NK-92 (cell line): ENCODE data around the gene ARHGAP26.

Experiments used
- DNase-seq: peaks from one replicate; lab custom pipeline; 2025; ENCODE audit not compliant: unreplicated experiment; lab: John Stamatoyannopoulos, UW

Gene ARHGAP26

DNA sequence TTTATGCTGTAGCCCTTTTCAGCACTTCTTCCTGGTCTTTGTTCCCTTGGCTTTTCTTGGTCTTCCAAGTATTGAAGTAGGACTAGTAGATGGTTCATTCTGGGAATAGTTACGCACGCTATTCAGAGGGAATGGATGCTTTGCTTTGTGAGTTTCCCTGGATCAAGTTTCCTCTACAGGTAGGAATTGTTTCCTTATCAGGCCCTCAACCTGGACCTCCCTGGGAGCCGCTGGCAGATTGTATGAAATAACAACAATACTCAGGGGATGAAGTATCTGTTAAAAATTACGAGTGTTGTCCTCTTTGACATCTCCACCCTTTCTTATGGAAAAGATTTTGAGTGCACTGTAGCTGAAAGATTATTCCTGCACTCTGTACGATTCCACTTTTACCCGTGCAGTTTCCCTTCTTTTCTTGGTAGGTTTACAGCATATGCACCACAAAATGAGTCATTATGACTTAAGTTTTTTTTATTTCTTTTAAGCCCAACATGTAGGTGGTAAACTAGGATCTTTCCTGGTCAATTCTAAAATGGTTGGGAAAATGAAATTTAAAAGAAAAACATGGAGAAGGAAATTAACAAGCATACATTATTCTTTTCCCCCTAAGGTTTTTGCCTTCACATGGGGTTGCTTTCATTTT, 57.9 kb downstream of the ARHGAP26 start:
- DNase-seq, result no peak

GRCh38 chr5:142828797-142829535, 58.8 kb downstream of the ARHGAP26 start:
- DNase-seq, result no peak

DNA sequence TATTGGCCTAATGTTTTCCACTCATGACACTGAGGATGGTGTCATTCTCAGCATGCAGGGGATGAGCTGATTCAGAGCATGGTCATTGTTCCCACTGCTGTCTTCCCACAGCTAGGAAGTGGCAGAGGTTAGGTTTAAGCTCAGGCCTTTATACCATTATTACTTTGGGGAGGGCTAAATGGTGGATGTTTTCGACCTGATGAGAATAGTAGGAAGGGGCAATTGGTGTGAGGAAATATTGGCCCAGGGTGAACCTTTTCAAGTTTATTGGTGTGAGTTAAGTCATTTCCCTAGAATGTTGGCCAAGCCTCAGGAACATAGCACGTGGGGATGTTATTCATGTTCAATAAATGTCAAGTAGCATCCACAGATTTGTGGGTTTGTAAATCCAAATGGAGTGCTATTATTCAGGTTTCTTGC, 59.6 kb downstream of the ARHGAP26 start:
- no peak for DNase-seq

DNA sequence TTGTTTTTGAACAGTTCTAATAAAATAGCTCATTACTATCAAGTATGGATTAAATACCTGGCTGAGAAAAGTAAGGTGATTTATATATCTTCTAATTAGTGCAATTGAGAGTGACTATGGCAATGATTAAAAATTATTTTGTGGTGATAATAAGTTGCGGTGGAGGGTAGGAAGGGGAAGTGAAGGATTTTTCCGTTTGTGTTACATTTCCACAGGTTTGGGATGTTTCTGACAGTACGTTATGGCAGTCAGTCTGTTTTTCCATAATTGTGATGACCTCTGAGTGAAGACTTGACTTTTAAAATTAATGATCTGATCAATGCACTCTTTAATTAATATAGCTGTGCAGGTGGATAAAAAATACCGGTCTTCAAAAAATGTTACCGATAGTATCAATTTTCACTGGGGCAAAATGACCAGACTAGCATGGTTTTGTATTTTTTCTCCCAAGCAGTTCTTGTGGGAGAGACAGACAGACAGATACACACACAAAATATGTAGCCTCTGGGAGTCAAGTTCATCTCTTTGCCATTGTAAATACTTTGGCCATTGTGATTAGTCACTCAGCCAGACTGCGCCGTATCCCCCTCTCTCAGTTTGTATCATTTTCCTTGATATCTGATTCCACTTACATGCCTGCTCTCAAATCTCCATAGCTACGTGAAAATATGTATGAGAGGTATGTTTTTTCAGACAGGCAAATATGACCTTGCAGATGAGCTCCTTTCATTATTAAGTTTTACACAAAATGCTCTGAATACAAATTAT, 60.2 kb downstream of the ARHGAP26 start:
- no peak for DNase-seq

DNA sequence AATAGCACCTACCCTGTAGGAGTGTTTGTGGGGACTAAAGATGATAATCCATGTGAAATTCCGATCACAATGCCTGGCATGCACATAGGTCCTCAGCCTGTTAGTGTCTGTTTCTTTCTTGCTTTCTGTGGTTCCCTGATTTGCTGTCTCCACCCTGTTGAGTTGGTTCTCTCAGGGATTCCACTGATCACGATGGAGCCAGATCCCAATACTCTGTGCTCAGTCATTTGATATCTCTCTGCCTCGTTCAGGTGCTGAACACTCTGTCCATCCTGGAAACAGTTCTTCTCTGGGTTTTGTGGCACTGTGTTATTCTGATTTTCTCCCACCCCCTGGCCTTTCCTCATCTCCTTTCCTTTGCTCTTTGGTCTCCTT, 60.8 kb downstream of the ARHGAP26 start:
- DNase-seq, result no peak

DNA sequence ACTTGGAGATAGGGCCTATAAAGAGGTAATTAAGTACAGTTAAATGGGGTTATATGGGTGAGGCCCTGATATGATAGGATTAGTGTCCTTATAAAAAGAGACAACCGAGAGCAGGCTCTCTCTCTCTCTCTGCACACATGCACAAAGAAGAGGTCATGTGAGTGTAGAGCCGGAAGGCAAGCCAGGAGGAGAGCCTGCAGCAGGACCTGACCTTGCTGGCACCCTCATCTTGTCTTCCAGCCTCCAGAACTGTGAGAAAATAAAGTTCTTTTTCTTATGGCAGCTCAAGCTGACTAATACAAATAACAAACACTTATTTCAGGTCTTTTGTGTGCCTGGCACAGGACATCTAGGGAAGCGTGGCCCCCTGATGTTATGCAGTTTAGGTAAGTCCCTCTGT, 62.1 kb downstream of the ARHGAP26 start:
- DNase-seq, result no peak

DNA sequence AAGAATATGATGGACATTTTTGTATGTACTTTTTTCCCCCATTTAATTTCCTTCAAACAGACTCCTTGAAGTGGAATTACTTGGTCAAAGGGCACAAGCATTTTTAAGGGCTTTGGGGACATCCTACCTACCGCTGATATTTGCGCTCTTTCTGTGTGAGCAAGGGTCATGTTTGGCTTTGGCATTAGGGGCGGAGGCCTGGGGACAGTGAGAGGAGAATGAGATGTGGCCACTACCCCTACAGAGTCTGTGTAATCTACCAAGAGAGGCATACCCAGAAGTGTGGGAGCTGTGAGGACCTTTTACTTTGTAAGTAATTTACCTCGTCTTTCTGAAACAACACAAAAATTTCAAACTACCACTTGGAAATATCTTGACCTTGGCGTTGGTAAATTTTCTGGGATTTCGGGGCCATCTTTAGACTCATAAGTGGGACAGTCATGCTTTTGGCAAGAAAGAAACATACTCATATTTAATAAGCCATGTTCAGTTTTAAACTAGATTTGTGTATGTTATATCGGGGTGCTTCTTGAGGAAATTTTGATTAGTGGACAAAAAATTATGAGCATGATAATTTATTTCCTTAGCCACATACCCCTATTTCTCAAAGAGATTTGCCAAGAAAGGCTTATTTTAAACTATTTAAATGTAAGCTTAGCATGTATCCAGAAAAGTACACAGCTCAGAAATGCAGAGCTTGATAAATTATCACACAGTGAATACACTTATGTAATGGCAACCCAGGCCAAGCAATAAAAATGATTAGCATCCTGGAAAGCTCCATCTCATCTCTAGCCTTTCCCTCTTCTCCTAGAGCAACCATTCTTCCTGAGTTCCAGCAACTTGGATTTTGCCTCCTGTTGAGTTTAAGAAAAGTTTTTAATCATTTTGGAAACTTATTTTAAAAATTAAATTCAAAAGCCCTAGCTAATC, 63.6 kb downstream of the ARHGAP26 start:
- DNase-seq, result no peak

GRCh38 chr5:142834504-142834903, 64.3 kb downstream of the ARHGAP26 start:
- DNase-seq, result no peak

DNA sequence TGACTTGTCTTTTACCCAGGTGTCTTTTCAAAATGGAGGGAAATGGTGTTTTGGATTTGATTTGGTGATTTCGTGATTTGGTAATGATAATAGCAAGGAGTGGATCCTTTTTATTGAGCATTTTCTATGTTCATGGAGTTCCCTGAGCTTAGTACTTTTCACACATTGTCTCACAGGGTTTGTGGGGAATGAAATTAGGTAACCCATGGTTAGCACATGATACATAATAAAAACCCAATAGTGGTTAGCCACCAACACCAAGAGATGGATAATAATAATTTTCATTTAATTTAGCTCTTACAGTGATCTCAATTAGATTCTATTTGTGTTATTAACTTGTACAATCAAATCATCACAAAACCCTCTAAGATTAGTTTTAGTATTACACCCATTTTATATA, 65.4 kb downstream of the ARHGAP26 start:
- DNase-seq, result no peak

- no peak for DNase-seq
These were observed 65.9 kb downstream of the ARHGAP26 start for GRCh38 chr5:142836048-142836447.

- DNase-seq, result no peak
These were observed 67.0 kb downstream of the ARHGAP26 start for GRCh38 chr5:142837081-142837725.

DNA sequence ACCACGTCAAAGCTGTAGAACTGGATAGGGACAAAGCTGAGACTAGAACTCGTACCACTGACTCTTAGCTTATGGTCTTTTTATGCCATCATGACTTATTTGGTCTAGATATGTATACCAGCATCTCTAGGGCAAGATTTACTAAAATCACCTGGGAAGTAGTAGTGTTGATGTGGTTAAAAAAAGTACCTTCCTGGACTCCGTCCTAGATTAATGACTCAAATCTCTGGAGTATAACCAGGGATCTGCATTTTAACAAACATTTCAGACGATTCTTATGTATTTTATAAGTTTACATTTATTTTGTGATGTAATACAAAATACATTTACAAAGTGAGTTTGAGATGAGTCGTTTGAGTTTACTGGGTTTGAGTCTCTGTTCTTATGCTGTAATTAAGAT, 68.7 kb downstream of the ARHGAP26 start:
- DNase-seq, result no peak

GRCh38 chr5:142839711-142840346, 69.7 kb downstream of the ARHGAP26 start:
- no peak for DNase-seq

DNA sequence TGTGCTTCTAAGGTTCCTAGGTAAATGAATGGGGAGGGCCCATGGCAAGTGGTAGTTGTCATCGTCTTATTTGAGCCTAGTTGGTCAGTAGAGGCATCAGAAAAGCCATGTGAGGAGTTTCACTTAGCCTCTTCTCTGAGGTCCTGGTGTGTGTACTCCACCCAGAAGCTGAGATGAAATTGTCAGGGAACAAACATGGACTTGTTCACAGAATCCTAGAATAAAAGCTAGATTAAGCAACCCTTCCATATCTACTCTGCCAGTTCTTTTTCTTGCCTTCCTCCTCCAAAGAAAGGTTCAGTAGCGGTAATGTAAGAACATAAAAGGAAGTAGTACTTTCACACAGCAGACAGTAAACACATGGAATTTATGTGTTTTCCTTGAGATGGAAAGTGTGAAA, 70.4 kb downstream of the ARHGAP26 start:
- DNase-seq, result no peak

GRCh38 chr5:142841511-142842265, 71.5 kb downstream of the ARHGAP26 start:
- DNase-seq, result no peak

DNA sequence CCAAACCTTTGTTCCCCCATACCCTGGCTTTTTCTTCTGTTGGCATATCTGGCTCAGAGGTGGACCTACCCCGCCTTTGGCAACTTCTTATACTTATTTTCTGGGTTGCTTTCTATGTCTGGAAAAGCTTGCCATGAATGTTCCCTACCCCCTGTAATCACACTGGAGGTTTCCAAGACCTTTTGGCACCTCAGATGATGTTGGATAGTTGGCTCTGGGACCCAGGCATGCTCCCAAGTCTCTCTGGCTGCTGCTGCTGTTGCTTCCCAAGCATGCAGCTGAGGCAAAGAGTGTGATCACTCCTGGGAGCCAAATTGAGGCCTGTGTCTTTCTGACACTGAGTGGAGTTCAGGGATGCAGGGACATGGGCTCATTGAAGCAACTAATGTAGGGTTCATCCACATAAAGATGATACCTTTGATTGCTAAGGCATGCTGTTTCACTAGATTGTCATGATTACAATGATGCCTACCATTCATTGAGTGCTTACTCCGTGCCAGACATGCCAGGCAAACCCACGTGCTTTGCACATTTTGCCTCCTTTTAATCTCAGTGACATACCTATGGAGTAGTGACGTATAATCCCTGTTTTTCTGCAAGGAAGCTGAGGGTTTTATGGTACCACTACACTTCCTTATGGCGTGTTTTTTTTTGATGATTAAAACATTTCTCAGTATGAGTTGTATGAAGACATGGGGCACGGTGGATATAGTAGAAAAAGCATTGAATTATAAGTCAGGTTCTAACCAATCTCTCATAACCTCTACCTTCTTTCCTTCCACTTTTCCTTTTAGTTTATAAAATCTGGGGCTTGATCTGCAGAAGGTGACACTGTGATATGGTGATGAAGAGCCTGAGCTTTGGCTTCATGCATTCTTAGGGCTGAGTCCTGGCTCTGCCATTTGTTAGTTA, 73.1 kb downstream of the ARHGAP26 start:
- no peak for DNase-seq

GRCh38 chr5:142844866-142845265, 74.7 kb downstream of the ARHGAP26 start:
- DNase-seq, result no peak

DNA sequence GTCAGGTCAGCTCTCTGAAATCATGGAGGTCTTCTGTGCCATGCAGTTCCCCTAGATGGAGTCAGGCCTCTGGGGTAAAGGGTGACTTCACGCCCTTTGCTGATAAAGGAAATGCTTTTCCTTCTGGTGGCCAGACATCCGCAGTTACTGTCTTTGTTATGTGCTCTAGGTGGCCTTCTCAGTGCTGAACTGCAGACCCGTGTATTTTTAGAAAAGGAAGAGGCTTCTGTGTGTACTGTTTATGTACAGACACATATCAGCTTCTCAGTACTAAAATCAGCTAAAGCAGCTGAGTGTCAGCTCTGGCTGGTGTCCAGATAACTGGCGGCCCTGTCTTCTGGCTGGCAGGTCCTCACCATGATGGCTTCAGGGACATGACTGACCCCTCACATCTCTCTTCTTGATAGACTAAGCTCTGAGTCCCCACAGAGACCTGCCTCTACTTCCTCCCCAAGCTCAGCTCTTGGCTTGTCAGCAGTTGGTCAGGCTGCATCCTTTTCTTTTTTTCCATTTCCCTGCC, 75.3 kb downstream of the ARHGAP26 start:
- no peak for DNase-seq
